Measurements from ENCODE around the gene SYNRG. TPM values are rescaled to one million over a fixed set of nuclear protein-coding genes. Genes with fewer than 3 reads are reported as not detected.

SYNRG gene, protein sequence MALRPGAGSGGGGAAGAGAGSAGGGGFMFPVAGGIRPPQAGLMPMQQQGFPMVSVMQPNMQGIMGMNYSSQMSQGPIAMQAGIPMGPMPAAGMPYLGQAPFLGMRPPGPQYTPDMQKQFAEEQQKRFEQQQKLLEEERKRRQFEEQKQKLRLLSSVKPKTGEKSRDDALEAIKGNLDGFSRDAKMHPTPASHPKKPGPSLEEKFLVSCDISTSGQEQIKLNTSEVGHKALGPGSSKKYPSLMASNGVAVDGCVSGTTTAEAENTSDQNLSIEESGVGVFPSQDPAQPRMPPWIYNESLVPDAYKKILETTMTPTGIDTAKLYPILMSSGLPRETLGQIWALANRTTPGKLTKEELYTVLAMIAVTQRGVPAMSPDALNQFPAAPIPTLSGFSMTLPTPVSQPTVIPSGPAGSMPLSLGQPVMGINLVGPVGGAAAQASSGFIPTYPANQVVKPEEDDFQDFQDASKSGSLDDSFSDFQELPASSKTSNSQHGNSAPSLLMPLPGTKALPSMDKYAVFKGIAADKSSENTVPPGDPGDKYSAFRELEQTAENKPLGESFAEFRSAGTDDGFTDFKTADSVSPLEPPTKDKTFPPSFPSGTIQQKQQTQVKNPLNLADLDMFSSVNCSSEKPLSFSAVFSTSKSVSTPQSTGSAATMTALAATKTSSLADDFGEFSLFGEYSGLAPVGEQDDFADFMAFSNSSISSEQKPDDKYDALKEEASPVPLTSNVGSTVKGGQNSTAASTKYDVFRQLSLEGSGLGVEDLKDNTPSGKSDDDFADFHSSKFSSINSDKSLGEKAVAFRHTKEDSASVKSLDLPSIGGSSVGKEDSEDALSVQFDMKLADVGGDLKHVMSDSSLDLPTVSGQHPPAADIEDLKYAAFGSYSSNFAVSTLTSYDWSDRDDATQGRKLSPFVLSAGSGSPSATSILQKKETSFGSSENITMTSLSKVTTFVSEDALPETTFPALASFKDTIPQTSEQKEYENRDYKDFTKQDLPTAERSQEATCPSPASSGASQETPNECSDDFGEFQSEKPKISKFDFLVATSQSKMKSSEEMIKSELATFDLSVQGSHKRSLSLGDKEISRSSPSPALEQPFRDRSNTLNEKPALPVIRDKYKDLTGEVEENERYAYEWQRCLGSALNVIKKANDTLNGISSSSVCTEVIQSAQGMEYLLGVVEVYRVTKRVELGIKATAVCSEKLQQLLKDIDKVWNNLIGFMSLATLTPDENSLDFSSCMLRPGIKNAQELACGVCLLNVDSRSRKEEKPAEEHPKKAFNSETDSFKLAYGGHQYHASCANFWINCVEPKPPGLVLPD (N-terminal part only)
- 17.5 and 28.1 TPM in 2 replicates for total RNA-seq

DNA sequence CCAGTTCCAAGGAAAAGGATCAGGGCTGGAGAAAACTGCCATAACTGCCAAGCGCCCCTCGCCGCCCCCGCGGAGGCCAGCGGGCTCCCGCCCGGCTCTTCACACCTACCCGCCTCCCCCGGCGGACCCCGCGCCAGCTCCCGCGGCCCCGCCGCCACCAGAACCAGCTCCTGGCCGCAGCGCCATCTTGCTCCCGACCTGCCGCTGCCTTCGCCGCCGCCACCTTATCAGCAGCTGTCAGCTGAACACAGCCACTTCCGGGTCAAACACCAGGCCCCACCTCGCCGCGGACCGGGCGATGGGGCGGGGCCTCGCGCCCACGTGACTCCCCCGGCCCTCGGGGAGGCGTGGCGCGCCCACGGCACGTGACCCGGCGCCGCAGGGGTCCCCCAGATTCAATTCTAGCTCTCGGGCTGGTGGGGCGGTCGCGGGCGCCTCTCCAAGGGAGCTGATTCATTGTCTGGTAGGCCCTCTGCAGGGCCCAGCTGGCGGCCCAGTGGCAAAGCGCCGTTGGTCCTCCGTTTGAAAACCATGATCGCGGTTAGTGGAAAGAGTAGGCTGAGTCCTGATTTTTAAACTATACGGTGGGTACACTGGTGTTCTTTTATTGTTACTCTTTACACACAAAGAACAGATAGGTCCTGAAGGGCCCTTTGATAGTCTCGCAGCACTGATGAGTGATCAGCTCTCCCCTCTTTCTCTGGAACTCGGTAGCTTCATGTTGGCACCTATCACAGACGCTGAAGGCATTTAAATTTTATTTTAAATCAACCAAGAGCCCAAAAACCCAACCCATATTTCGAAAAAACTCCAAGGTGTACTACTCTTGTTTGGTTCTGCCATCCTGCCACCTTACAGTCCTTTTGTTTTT, at the start of gene SYNRG:
Gene SYNRG, minus strand, starts transcription at position 249 of the 871 bp plus-strand sequence. Its CDS starts 63 bp downstream, at position 186.

DNA sequence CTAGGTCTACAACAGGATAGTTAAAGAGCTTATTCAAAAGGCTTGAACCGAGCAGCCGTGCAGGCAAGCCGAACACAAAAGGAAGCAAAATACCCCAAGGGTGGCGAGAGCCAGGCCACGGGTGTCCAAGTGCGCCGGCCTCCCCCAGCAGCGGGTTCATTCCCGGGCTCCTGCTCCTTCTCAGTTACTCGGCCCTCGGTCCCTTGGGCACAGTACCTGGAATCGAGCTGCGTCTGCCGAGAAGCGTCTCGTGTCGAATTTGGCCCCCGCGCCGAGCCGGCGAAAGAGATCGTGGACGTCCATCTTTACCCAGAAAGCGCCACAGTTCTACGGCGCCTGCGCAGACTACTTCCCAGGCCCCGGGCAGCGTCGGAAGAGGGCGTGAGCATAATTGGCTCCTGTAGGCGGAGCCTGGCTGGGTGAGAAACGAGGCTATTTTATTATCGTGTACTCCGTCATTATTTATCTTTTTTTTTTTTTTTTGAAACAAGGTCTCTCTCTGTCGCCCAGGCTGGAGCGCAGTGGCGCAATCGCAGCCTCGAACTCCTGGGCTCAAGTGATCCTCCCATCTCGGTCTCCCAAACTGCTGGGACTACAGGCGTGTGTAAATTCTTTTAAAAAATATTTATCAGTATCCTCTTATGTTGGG, 34.0 kb upstream of the SYNRG start, which contains the start of gene DDX52:
Gene DDX52, minus strand, starts transcription at position 329 of the 649 bp plus-strand sequence. Its CDS starts 26 bp downstream, at position 303.

DNA sequence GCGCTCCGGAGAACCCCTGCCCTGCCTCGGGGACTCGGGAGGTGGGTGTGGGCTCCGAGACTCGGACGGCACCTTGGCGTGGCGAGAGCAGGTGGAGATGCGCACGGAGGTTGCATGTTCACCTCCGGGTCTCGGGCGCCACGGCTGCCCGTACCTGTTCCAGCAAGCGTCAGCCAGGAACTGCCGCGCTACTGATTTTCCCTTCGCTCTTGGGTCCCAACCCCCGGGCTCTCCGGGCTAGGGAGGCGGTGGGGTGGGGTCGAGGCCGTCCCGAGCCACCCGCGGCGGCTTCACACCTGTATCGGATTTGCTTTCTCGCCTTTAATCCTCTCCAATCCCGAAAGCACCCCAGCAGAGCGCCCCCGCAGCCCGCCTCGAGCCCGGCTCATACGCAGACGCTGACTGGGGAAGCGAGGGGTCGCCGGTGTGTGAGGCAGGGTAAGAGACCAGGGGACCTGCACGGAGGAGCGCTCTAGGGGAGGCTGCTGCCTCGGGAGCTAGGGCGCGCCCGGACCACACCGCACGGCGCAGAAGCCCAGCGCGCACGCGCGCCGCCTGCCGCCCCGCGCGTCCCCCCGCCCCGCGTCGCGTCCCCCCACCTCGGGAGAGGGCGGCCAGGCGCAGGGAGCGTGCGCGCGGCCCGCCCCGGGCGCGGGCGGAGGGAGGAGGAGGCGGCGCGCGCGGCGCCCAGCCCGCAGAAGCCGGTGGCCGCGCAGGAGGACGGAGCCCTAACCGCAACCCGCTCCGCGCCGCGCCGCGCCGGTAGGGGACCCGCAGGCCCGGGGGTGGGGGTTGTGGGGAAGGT, 119.8 kb downstream of the SYNRG start, which contains the start of gene DUSP14:
Gene DUSP14, plus strand, starts transcription at position 695 of the 805 bp plus-strand sequence. CDS start 22,382 bp downstream, outside the sequence.

Other genes with a start within 250 kb of the SYNRG start
- not detected in 2 replicates for gene C17orf78, start 233.4 kb downstream of the SYNRG start, total RNA-seq
- gene ACACA, start 202.6 kb downstream of the SYNRG start, total RNA-seq, result 58.8 and 104 TPM in 2 replicates
- 17.9 and 19.0 TPM in 2 replicates for gene TADA2A, start 202.5 kb downstream of the SYNRG start, total RNA-seq
- 43.9 and 46.1 TPM in 2 replicates for gene DUSP14, start 119.5 kb downstream of the SYNRG start, total RNA-seq
- gene DDX52, start 34.0 kb upstream of the SYNRG start, total RNA-seq, result 18.7 and 25.4 TPM in 2 replicates
- gene HNF1B, start 135.6 kb upstream of the SYNRG start, total RNA-seq, result not detected in 2 replicates

All from smooth muscle cell of the umbilical artery (primary cell).